Endothelial cell of umbilical vein (primary cell): ENCODE results near the gene CACNG4. TPM values are rescaled to one million over a fixed set of nuclear protein-coding genes. Genes with fewer than 3 reads are reported as not detected.

Source experiments
- BruUV-seq: library from RNA; stranded (reverse); fragments of 400-500 nt; replicated peaks from 2 replicates; lab custom pipeline; 2021; lab: Mats Ljungman, UMichigan
- CTCF ChIA-PET: fragments of 300-600, 350-600 bp; sonication (Branson Sonifier 250); formaldehyde crosslinking; loops from one replicate; lab custom pipeline; 2021; ENCODE audit warnings: antibody characterized with exemption, inconsistent platforms; lab: Charles Lee
- POLR2A ChIA-PET: fragments of 300-600, 350-600 bp; sonication (Branson Sonifier 250); formaldehyde crosslinking; loops from one replicate; lab custom pipeline; 2021; ENCODE audit warnings: antibody characterized with exemption, inconsistent platforms; lab: Charles Lee
- DNase-seq: peaks from one replicate; pipeline ENCODE4 v3.0.0-alpha.2; 2011; ENCODE audit warnings: low read depth, low spot score
- FAIRE-seq: peaks from 2 replicates; lab custom pipeline; 2011; peaks lifted over from hg19 to GRCh38; lab: Jason Lieb, UNC
- H2AFZ ChIP-seq: 2 replicates; pipeline ENCODE4 v1.6.0; 2012; ENCODE audit warnings: low read depth, low read length, control low read depth, inconsistent platforms
- H3K27ac ChIP-seq: 2 replicates; pipeline ENCODE4 v1.5.1; 2011; ENCODE audit warnings: low read depth, mild to moderate bottlenecking, control low read depth, low read length, moderate library complexity; ENCODE audit not compliant: insufficient read depth
- H3K27me3 ChIP-seq, 2 experiments: 2 replicates each; pipeline versions ENCODE4 v1.6.0 to v1.6.1; 2011; ENCODE audit warnings: low read length in 2 of 2, mixed read lengths in 1 of 2; ENCODE audit not compliant: control insufficient read depth in 2 of 2, insufficient read depth in 2 of 2
- H3K36me3 ChIP-seq, 2 experiments: 2 replicates in 1 of 2; 3 replicates in 1 of 2; pipeline ENCODE4 v1.5.1; 2011; ENCODE audit warnings: low read length in 2 of 2, mild to moderate bottlenecking in 1 of 2, moderate library complexity in 1 of 2; ENCODE audit not compliant: control insufficient read depth in 2 of 2, insufficient read depth in 2 of 2; ENCODE audit errors: extremely low read depth in 1 of 2
- H3K4me1 ChIP-seq: 3 replicates; pipeline ENCODE4 v1.5.1; 2011; ENCODE audit warnings: mild to moderate bottlenecking, low read length; ENCODE audit not compliant: control insufficient read depth, insufficient read depth; ENCODE audit errors: extremely low read depth
- H3K4me2 ChIP-seq: 2 replicates; pipeline ENCODE4 v1.6.1; 2011; ENCODE audit warnings: low read length, control low read depth, mixed read lengths; ENCODE audit not compliant: insufficient read depth
- H3K4me3 ChIP-seq, 3 experiments: fragments of 200-600 bp in 1 of 3; sonication (generic), shearing (Covaris generic) in 1 of 3; replicated peaks in 1 of 3; 2 replicates each; pipeline ENCODE4 v1.5.1; 2011 to 2016; ENCODE audit warnings: control low read depth in 3 of 3, low read length in 3 of 3, mild to moderate bottlenecking in 2 of 3, inconsistent platforms in 1 of 3, low read depth in 1 of 3, moderate library complexity in 1 of 3; ENCODE audit not compliant: insufficient read depth in 1 of 3
- H3K79me2 ChIP-seq: 2 replicates; pipeline ENCODE4 v1.6.0; 2012; ENCODE audit warnings: low read length, inconsistent platforms; ENCODE audit not compliant: control insufficient read depth, insufficient read depth
- H3K9ac ChIP-seq: replicated peaks from 2 replicates; pipeline ENCODE3; 2011; ENCODE audit warnings: low read length, control low read depth; ENCODE audit not compliant: insufficient read depth; ENCODE audit errors: extremely low read depth
- H3K9me1 ChIP-seq: replicated peaks from 3 replicates; pipeline ENCODE4 v1.6.0; 2011; ENCODE audit warnings: mild to moderate bottlenecking, low read length; ENCODE audit not compliant: control insufficient read depth, insufficient read depth; ENCODE audit errors: extremely low read depth
- H3K9me3 ChIP-seq: replicated peaks from 2 replicates; pipeline ENCODE4 v1.5.1; 2012; ENCODE audit warnings: low read length, inconsistent platforms; ENCODE audit not compliant: control insufficient read depth, insufficient read depth
- H4K20me1 ChIP-seq: replicated peaks from 2 replicates; pipeline ENCODE3; 2011; ENCODE audit warnings: mild to moderate bottlenecking, low read length; ENCODE audit not compliant: control insufficient read depth, insufficient read depth; ENCODE audit errors: extremely low read depth
- EZH2 ChIP-seq: IDR thresholded peaks from 2 replicates; pipeline ENCODE4 v1.6.1; 2012; ENCODE audit warnings: borderline replicate concordance, low read depth, mild to moderate bottlenecking, moderate library complexity, low read length, inconsistent platforms; ENCODE audit not compliant: severe bottlenecking
- FOS ChIP-seq: IDR thresholded peaks from 2 replicates; pipeline ENCODE4 v1.6.1; 2011; ENCODE audit warnings: mild to moderate bottlenecking, low read length, moderate library complexity, borderline replicate concordance; ENCODE audit not compliant: insufficient read depth
- GATA2 ChIP-seq: IDR thresholded peaks from 2 replicates; pipeline ENCODE4 v1.7.0; 2011; ENCODE audit warnings: low read depth, mild to moderate bottlenecking, moderate library complexity, mixed read lengths, low read length; ENCODE audit not compliant: insufficient read length, insufficient read depth
- JUN ChIP-seq: IDR thresholded peaks from 2 replicates; pipeline ENCODE4 v1.6.1; 2011; ENCODE audit warnings: borderline replicate concordance, low read depth; ENCODE audit not compliant: insufficient read length, insufficient read depth
- MAX ChIP-seq: IDR thresholded peaks from 2 replicates; pipeline ENCODE4 v1.6.1; 2011; ENCODE audit not compliant: insufficient read depth, insufficient read length
- MYC ChIP-seq: IDR thresholded peaks from one replicate; pipeline ENCODE4 v1.6.1; 2011; ENCODE audit warnings: mild to moderate bottlenecking, low read depth, low read length
- POLR2A ChIP-seq: IDR thresholded peaks from 2 replicates; pipeline ENCODE4 v1.6.1; 2012; ENCODE audit warnings: low read depth, mild to moderate bottlenecking, control low read depth, low read length
- POLR2AphosphoS5 ChIP-seq: IDR thresholded peaks from 2 replicates; pipeline ENCODE4 v1.6.1; 2012; ENCODE audit warnings: low read depth, mild to moderate bottlenecking, control low read depth, low read length, moderate library complexity; ENCODE audit not compliant: insufficient read depth
- dilution Hi-C: fragments of 300-500 bp; cut with MboI; formaldehyde crosslinking; loops from one replicate; pipeline ENCODE4 v1.15.0; 2019; ENCODE audit warnings: low sequenced_read_pairs; ENCODE audit not compliant: extremely low pct_ligation_motif_present
- intact Hi-C: fragments of 100-400 bp; cut with micrococcal nuclease; formaldehyde crosslinking; loops from one replicate; pipeline ENCODE4 v1.10.0; 2022
- polyA plus RNA-seq, 4 experiments: library from polyadenylated mRNA; depleted of rRNA in 3 of 4; stranded (reverse) in 3 of 4; unstranded in 1 of 4; fragments of >200 nt; gene quantifications; 2 replicates each; pipeline versions ENCODE4 v1.2.1 to v1.2.3, GENCODE V29; 2011 to 2012; ENCODE audit warnings: missing spikeins in 1 of 4
- total RNA-seq: library from RNA; stranded (reverse); gene quantifications from 2 replicates; pipeline ENCODE4 v1.2.3, GENCODE V29; 2021
- TF ChIP-seq, protein P1 (sequence below), 2 donors: IDR thresholded peaks; 1 replicate in 1 of 2; 2 replicates in 1 of 2; pipeline ENCODE4 v1.5.1; 2011; ENCODE audit warnings: low read length in 2 of 2, mild to moderate bottlenecking in 2 of 2, moderate library complexity in 2 of 2, control low read depth in 1 of 2, inconsistent platforms in 1 of 2, low read depth in 1 of 2; ENCODE audit not compliant: insufficient read depth in 1 of 2; ENCODE audit errors: extremely low read depth in 1 of 2

The CACNG4 gene
- total and polyA plus RNA-seq, 2 donors (not counting 3 experiments of a cell fraction or from before 2014, with no cell fraction given) = not detected

DNA sequence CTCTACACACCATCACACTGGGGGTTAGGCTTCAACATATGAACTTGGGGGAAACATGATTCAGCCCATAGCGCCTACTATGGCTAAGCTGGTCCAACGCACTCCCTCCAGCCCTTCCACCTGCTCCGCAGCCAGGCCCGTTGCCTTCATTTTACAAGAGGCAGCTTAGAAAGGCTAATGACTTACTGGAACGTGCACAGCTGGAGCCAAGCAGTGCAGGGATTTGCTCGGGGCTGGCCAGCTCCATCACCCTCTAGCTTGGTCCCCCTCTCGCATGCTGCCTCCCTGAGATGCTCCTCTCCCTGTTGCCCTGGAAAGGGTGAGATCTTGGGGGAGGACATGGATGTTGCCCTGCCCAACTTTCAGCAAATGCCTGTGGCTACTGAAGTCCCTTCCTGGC is 77.0 kb downstream of the CACNG4 start:
- DNase-seq (no peak), FAIRE-seq (no peak)
- Histone ChIP-seq H3K9me1 (no peaks in the 10 kb centered on the region), H3K4me2 (no peak overlapping the region), H3K9me3 (no peaks in the 10 kb centered on the region), H3K27me3 (no peaks in the 10 kb centered on the region), H4K20me1 (no peaks in the 10 kb centered on the region), H3K27ac (no peak overlapping the region), H3K4me1 (no peaks in the 10 kb centered on the region), H3K9ac (no peak overlapping the region), H3K4me3 (no peak overlapping the region), H3K36me3 (no peaks in the 10 kb centered on the region), H3K79me2 (no peaks in the 10 kb centered on the region), H2AFZ (no peak overlapping the region)
- CTCF ChIA-PET = no interaction called here
- dilution Hi-C loops (no loop called here), intact Hi-C loops (no loop called here)
- TF ChIP-seq MYC (no peak), POLR2AphosphoS5 (no peak), JUN (no peak), POLR2A (no peak), GATA2 (no peak), FOS (no peak), MAX (no peak), EZH2 (no peak)
- TF ChIP-seq, protein P1, sequence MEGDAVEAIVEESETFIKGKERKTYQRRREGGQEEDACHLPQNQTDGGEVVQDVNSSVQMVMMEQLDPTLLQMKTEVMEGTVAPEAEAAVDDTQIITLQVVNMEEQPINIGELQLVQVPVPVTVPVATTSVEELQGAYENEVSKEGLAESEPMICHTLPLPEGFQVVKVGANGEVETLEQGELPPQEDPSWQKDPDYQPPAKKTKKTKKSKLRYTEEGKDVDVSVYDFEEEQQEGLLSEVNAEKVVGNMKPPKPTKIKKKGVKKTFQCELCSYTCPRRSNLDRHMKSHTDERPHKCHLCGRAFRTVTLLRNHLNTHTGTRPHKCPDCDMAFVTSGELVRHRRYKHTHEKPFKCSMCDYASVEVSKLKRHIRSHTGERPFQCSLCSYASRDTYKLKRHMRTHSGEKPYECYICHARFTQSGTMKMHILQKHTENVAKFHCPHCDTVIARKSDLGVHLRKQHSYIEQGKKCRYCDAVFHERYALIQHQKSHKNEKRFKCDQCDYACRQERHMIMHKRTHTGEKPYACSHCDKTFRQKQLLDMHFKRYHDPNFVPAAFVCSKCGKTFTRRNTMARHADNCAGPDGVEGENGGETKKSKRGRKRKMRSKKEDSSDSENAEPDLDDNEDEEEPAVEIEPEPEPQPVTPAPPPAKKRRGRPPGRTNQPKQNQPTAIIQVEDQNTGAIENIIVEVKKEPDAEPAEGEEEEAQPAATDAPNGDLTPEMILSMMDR (IDR thresholded peaks at IDR 0.05; ENCODE audit: extremely low read depth in 1 of 2, insufficient read depth in 1 of 2, low read depth in 1 of 2, low read length in 2 of 2) = no peak
- BruUV-seq = no TSS peak
- POLR2A ChIA-PET = no interaction called here
